HG03439 (cell line): Measurements from ENCODE around the gene TPCN2.

Source experiments
- ATAC-seq: cut with Tn5 transposase; IDR thresholded peaks from one replicate; pipeline ENCODE4 v1.9.1; 2021; ENCODE audit warnings: mild to moderate bottlenecking, moderate library complexity; ENCODE audit not compliant: unreplicated experiment

TPCN2 gene

GRCh38 chr11:69055598-69056516, 7.1 kb downstream of the TPCN2 start:
- ATAC-seq, result peak; percentile 71

- ATAC-seq, result no peak
Measured at GRCh38 chr11:69057236-69057635, 8.5 kb downstream of the TPCN2 start.

- no peak for ATAC-seq
Measured at GRCh38 chr11:69057801-69058200, 9.1 kb downstream of the TPCN2 start.

GRCh38 chr11:69058511-69059270, 10.0 kb downstream of the TPCN2 start:
- ATAC-seq, result no peak

- ATAC-seq, result no peak
Measured at GRCh38 chr11:69059429-69059828, 10.7 kb downstream of the TPCN2 start.

- no peak for ATAC-seq
Measured at GRCh38 chr11:69059985-69060384, 11.3 kb downstream of the TPCN2 start.

- no peak for ATAC-seq
Measured at GRCh38 chr11:69060806-69061712, 12.3 kb downstream of the TPCN2 start.

- ATAC-seq, result no peak
Measured at GRCh38 chr11:69061713-69062053, 13.0 kb downstream of the TPCN2 start.

GRCh38 chr11:69062169-69062855, 13.6 kb downstream of the TPCN2 start:
- no peak for ATAC-seq

GRCh38 chr11:69062873-69063651, 14.3 kb downstream of the TPCN2 start:
- no peak for ATAC-seq

GRCh38 chr11:69063652-69064260, 15.0 kb downstream of the TPCN2 start:
- no peak for ATAC-seq

GRCh38 chr11:69064394-69064957, 15.7 kb downstream of the TPCN2 start:
- ATAC-seq, result no peak

GRCh38 chr11:69065147-69065710, 16.5 kb downstream of the TPCN2 start:
- ATAC-seq, result no peak

GRCh38 chr11:69066122-69067112, 17.7 kb downstream of the TPCN2 start:
- ATAC-seq, result no peak

GRCh38 chr11:69067200-69067599, 18.5 kb downstream of the TPCN2 start:
- ATAC-seq, result no peak

GRCh38 chr11:69071086-69071800, 22.5 kb downstream of the TPCN2 start:
- ATAC-seq, result no peak

- no peak for ATAC-seq
Measured at GRCh38 chr11:69071956-69072355, 23.2 kb downstream of the TPCN2 start.
